Right lobe of liver (tissue), 4 donors: Measurements from ENCODE around the gene SPATA19.

ENCODE experiments used
- POLR2A ChIP-seq: fragments of 450-650 bp; IDR thresholded peaks from one replicate; pipeline ENCODE4 v1.6.1; 2017; ENCODE audit warnings: antibody characterized with exemption, mild to moderate bottlenecking
- TF ChIP-seq, protein P1 (sequence below), 4 donors: fragments of 200-600 bp in 3 of 4; fragments of 450-650 bp in 1 of 4; IDR thresholded peaks; one replicate each; pipeline versions ENCODE4 v1.5.1 to v1.8.0; 2016 to 2022; ENCODE audit warnings: antibody characterized with exemption in 4 of 4, mild to moderate bottlenecking in 2 of 4
- donor health status: DM: no; HTN: no; CAD: no.
- donor health status: DM: no; HTN: no; CAD: no.
- donor health status: DM: no; HTN: yes; CAD: no.

- TF ChIP-seq POLR2A = no peak
- TF ChIP-seq, protein P1, sequence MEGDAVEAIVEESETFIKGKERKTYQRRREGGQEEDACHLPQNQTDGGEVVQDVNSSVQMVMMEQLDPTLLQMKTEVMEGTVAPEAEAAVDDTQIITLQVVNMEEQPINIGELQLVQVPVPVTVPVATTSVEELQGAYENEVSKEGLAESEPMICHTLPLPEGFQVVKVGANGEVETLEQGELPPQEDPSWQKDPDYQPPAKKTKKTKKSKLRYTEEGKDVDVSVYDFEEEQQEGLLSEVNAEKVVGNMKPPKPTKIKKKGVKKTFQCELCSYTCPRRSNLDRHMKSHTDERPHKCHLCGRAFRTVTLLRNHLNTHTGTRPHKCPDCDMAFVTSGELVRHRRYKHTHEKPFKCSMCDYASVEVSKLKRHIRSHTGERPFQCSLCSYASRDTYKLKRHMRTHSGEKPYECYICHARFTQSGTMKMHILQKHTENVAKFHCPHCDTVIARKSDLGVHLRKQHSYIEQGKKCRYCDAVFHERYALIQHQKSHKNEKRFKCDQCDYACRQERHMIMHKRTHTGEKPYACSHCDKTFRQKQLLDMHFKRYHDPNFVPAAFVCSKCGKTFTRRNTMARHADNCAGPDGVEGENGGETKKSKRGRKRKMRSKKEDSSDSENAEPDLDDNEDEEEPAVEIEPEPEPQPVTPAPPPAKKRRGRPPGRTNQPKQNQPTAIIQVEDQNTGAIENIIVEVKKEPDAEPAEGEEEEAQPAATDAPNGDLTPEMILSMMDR (IDR thresholded peaks at IDR 0.05) = no peak
These were observed 46.8 kb upstream of the SPATA19 start for GRCh38 chr11:133892126-133892525.
